ENCODE measurements around the gene SLC6A8.

The SLC6A8 gene

DNA sequence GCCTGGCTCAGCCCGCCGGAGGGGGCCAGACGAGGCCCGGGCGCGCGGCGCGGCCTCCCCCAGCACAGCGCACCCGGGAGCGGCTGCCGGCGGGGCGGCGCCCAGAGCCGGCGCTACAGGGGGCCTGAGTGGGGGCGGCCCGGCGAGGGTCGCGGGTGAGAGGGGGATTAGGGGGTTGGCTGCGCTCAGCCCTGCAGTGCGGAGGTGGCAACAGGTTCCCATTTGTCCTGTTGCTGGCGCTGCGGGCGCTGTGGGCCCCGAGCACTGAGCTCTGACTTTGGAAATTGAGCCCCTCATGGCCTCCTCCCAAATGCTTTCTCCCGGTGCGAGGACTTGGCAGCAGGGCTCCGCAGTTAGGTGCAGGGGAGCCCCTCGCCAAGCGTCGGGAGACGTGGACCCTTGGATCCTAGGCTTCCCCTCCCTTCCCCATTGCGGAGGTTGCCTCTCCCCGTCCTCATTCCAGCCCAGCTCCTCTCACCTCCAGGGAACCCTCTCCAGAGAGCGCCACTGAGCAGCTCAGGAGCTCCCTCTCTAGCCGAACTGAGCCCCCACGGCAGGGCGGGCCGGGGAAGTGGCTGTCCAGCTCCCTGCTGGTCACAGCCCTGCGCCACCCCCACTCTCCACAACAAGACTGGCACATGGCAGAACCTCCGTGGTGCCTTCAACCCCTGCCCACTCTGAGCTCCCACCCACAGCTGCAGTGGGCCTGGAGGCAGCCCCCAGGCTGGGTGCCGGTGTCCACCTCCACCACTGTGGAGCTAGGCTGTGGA, 43.2 kb upstream of the SLC6A8 start:
- DNase-seq (ENCODE audit: low read depth): no peak
- H3K4me3 ChIP-seq (ENCODE audit: low read depth, low read length): no peak overlapping the region
- TF ChIP-seq, protein P1, sequence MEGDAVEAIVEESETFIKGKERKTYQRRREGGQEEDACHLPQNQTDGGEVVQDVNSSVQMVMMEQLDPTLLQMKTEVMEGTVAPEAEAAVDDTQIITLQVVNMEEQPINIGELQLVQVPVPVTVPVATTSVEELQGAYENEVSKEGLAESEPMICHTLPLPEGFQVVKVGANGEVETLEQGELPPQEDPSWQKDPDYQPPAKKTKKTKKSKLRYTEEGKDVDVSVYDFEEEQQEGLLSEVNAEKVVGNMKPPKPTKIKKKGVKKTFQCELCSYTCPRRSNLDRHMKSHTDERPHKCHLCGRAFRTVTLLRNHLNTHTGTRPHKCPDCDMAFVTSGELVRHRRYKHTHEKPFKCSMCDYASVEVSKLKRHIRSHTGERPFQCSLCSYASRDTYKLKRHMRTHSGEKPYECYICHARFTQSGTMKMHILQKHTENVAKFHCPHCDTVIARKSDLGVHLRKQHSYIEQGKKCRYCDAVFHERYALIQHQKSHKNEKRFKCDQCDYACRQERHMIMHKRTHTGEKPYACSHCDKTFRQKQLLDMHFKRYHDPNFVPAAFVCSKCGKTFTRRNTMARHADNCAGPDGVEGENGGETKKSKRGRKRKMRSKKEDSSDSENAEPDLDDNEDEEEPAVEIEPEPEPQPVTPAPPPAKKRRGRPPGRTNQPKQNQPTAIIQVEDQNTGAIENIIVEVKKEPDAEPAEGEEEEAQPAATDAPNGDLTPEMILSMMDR (IDR thresholded peaks at IDR 0.05; ENCODE audit: low read depth, low read length, missing control alignments): no peak

DNA sequence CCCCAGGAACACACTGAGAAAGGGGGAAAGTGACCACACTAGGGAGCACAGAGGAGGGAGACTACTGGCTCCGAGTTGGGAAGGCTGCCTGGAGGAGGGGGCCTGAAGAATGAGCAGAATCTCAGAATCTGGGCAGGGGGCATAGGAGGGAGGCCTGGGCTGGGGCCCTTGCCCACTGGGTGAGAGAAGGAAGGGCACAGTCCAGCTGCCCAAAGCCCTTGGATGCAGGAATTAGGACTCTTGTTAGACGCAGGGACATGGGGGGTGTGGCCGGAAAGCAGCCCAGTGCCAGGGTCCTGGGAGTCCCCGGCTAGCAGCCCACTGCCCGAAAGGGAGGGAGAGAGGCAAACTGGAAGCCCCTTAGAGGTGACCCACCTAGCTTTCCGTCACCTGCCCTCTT, 42.6 kb upstream of the SLC6A8 start:
- TF ChIP-seq, protein P1 (IDR thresholded peaks at IDR 0.05; ENCODE audit: low read depth, low read length, missing control alignments): no peak
- H3K4me3 ChIP-seq (ENCODE audit: low read depth, low read length): no peak overlapping the region
- no peak for DNase-seq (ENCODE audit: low read depth)

DNA sequence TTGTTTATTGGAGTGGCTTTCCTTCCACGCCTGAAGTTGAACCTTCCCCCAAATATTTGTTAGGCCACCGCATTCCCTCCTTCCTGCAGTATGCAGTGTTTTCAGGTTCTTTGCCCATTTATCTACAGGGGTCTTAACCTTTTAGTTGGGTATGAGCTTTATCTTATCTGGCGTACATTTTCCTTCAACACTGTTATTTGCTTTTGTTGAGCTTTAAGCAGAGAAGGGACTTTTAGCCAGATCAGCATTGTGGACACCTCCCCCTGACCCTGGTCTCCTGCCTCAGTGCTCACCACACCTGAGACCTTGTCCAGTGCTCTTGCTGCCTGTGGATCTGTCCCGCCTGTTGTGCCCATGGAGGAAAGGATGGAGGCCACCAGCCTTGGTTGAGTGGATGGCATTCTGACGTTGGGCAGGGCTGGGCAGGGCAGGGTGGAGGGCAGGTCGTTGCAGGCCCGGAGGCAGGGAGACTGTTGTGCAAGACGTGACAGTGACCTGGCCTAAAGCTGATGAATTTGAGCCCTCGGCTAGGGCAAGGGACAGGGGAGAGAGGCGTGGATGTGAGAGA, 41.7 kb upstream of the SLC6A8 start:
- H3K4me3 ChIP-seq (ENCODE audit: low read depth, low read length): no peak overlapping the region
- no peak for DNase-seq (ENCODE audit: low read depth)
- TF ChIP-seq, protein P1 (IDR thresholded peaks at IDR 0.05; ENCODE audit: low read depth, low read length, missing control alignments): no peak

DNA sequence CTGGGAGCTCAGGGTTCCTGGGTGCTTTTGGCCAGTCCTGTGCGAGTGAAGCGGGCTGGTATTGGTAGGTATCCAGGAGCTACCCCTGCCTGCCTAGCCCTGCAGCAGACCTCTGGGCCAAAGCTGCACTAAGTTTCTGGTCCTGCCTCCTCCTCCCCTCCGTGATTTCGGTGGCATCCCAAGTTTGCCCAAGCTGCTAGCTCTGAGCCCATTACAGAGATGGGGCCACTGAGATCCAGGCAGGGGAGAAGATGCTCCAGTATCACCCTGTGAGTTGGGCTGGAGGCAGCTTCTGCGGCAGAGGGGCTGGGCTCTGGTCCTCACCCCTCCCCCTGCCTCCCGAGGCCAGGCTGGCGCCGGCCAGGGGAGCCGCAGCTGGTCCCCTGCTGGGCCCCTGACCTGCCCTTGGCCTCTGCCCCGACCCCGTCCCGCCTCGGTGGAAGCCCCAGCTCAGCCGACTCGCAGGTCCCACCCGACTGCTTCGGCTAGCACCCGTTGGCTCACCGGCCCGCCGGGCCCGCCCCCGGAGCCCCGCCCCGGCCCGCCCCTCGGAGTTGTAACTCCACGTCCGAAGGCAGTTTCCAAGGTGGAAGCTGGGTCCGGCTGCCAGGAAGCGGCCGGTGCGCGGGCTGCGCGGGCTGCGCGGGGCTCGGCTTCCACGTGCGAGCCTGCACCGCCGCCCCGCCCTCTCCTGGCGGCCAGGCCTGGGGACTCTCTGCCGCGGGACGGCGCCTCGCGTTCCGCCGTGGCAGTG, 40.9 kb upstream of the SLC6A8 start, which contains the start of gene DUSP9:
Gene DUSP9, plus strand, starts transcription at position 584 of the 754 bp plus-strand sequence. CDS start 751 bp downstream, outside the sequence.
- no peak for DNase-seq (ENCODE audit: low read depth)
- TF ChIP-seq, protein P1 (IDR thresholded peaks at IDR 0.05; ENCODE audit: low read depth, low read length, missing control alignments): no peak
- H3K4me3 ChIP-seq (ENCODE audit: low read depth, low read length): no peak within 1 kb of the TSS

DNA sequence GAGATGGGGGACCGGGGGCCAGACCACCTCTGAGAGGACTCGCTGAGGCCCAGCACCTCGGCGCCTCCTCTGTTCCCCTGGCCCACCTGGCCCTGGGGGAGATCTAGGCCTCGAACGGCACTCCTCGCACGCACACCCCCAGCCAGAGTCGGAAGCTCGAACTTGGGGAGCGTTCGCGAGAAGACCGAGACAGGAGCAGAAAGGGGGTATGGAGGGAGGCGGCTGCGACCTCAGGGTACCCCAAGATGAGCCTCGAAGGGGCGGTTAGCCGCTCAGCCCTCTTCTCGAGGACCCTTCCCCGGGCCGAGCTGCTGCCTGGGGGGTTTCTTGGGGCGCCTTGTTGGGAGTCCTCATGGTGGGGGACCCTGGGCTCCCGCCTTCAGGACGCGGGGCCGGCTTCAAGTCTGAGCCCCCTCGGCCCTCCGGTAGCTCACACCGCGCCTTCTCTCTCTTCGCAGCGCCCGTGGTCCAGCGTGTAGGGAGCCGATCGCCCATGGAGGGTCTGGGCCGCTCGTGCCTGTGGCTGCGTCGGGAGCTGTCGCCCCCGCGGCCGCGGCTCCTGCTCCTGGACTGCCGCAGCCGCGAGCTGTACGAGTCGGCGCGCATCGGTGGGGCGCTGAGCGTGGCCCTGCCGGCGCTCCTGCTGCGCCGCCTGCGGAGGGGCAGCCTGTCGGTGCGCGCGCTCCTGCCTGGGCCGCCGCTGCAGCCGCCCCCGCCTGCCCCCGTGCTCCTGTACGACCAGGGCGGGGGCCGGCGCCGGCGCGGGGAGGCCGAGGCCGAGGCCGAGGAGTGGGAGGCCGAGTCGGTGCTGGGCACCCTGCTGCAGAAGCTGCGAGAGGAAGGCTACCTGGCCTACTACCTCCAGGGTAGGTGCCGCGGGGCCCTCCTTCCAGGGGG, 40.0 kb upstream of the SLC6A8 start:
- H3K4me3 ChIP-seq (ENCODE audit: low read depth, low read length): no peak overlapping the region
- TF ChIP-seq, protein P1 (IDR thresholded peaks at IDR 0.05; ENCODE audit: low read depth, low read length, missing control alignments): no peak
- no peak for DNase-seq (ENCODE audit: low read depth)

Data from GM12864 (cell line).